A549 (cell line): ENCODE data around the gene CMIP. TPM values are rescaled to one million over a fixed set of nuclear protein-coding genes. Genes with fewer than 3 reads are reported as not detected.

Experiments used
- ATAC-seq, 2 experiments: fragments of 200-7000 bp in 1 of 2; fragments of >200 bp in 1 of 2; cut with Nextera tagmentation in 1 of 2; cut with Tn5 transposase in 1 of 2; 3 replicates each; pipeline versions ENCODE4 v1.8.0 to v1.9.1; 2018 to 2020; ENCODE audit warnings: mild to moderate bottlenecking in 1 of 2, moderate library complexity in 1 of 2
- CTCF ChIA-PET: fragments of 300-600 bp; sonication (Branson Sonifier 250); formaldehyde crosslinking; extraction: SDS; loops from one replicate; lab custom pipeline; 2021; ENCODE audit warnings: antibody characterized with exemption, inconsistent platforms; lab: Yijun Ruan, JAX
- POLR2A ChIA-PET: fragments of 350-600 bp; formaldehyde crosslinking; extraction: SDS; loops from one replicate; lab custom pipeline; 2021; ENCODE audit warnings: antibody characterized with exemption, inconsistent platforms; lab: Yijun Ruan, JAX
- DNase-seq, 2 experiments: peaks; one replicate each; pipeline versions ENCODE4 v3.0.0 to v3.0.0-alpha.2; 2011 to 2016; ENCODE audit warnings: low read depth in 1 of 2, low spot score in 1 of 2
- FAIRE-seq: peaks from 2 replicates; lab custom pipeline; 2011; peaks lifted over from hg19 to GRCh38; lab: Jason Lieb, UNC
- H3K27ac ChIP-seq, 2 experiments: fragments of >200 bp; sonication (Bioruptor Twin); formaldehyde crosslinking; 3 replicates each; pipeline ENCODE4 v1.5.1; 2016 to 2017
- H3K4me1 ChIP-seq: fragments of >200 bp; sonication (Bioruptor Twin); formaldehyde crosslinking; 3 replicates; pipeline ENCODE4 v1.6.1; 2016
- H3K4me2 ChIP-seq: fragments of >200 bp; sonication (Bioruptor Twin); formaldehyde crosslinking; 3 replicates; pipeline ENCODE4 v1.6.1; 2016
- H3K4me3 ChIP-seq: fragments of >200 bp; sonication (Bioruptor Twin); formaldehyde crosslinking; 3 replicates; pipeline ENCODE4 v1.5.1; 2016
- H3K9me3 ChIP-seq: fragments of >200 bp; sonication (Bioruptor Twin); formaldehyde crosslinking; 3 replicates; pipeline ENCODE4 v1.6.1; 2016
- CBX2 ChIP-seq: fragments of 200-600 bp; sonication (generic); IDR thresholded peaks from 2 replicates; pipeline ENCODE4 v1.6.1; 2016; ENCODE audit warnings: low read depth, mild to moderate bottlenecking, borderline replicate concordance
- CBX8 ChIP-seq: fragments of 200-600 bp; sonication (generic); IDR thresholded peaks from 2 replicates; pipeline ENCODE4 v1.6.1; 2016
- CHD2 ChIP-seq: fragments of 150-350 bp; IDR thresholded peaks from 2 replicates; pipeline ENCODE4 v1.6.1; 2014; ENCODE audit warnings: low read length; ENCODE audit not compliant: partially characterized antibody
- EHF ChIP-seq: fragments of 250-450 bp; sonication (Bioruptor Pico); IDR thresholded peaks from 2 replicates; pipeline ENCODE4 v1.5.0; 2020; ENCODE audit warnings: mild to moderate bottlenecking
- EHMT2 ChIP-seq: fragments of 200-600 bp; sonication (generic); IDR thresholded peaks from 2 replicates; pipeline ENCODE4 v1.6.1; 2016; ENCODE audit warnings: antibody characterized with exemption, low read depth, mild to moderate bottlenecking, moderate library complexity
- EP300 ChIP-seq, 2 experiments: fragments of >200 bp; sonication (Bioruptor Twin); formaldehyde crosslinking; IDR thresholded peaks; 2 replicates in 1 of 2; 3 replicates in 1 of 2; pipeline ENCODE4 v1.6.1; 2016 to 2017
- ESRRA ChIP-seq: fragments of 150-350 bp; IDR thresholded peaks from 2 replicates; pipeline ENCODE4 v1.6.1; 2014; ENCODE audit warnings: mild to moderate bottlenecking, low read length, borderline replicate concordance
- FOSB ChIP-seq: fragments of 250-450 bp; sonication (Bioruptor Pico); IDR thresholded peaks from 2 replicates; pipeline ENCODE4 v1.5.0; 2020; ENCODE audit warnings: mild to moderate bottlenecking, moderate library complexity
- FOSL2 ChIP-seq, 2 experiments: fragments of 450-650 bp in 1 of 2; fragments of >200 bp in 1 of 2; sonication (Bioruptor Twin) in 1 of 2; formaldehyde crosslinking; IDR thresholded peaks; 2 replicates each; pipeline versions ENCODE4 v1.5.0 to v1.6.1; 2016 to 2020; ENCODE audit warnings: mild to moderate bottlenecking in 1 of 2, moderate library complexity in 1 of 2
- FOXS1 ChIP-seq: fragments of 250-450 bp; sonication (Bioruptor Pico); IDR thresholded peaks from 2 replicates; pipeline ENCODE4 v1.5.0; 2020; ENCODE audit warnings: mild to moderate bottlenecking, moderate library complexity
- HDAC2 ChIP-seq: fragments of 200-600 bp; sonication (generic); IDR thresholded peaks from 2 replicates; pipeline ENCODE4 v1.6.1; 2016
- HEYL ChIP-seq: fragments of 250-450 bp; sonication (Bioruptor Pico); IDR thresholded peaks from 2 replicates; pipeline ENCODE4 v1.8.0; 2021; ENCODE audit warnings: mild to moderate bottlenecking, moderate library complexity
- HOXB13 ChIP-seq: fragments of 250-450 bp; sonication (Bioruptor Pico); IDR thresholded peaks from 2 replicates; pipeline ENCODE4 v1.5.0; 2020; ENCODE audit warnings: low read depth, mild to moderate bottlenecking, moderate library complexity
- HOXB5 ChIP-seq: fragments of 250-450 bp; sonication (Bioruptor Pico); IDR thresholded peaks from 2 replicates; pipeline ENCODE4 v1.5.0; 2020; ENCODE audit warnings: mild to moderate bottlenecking, moderate library complexity
- JUN ChIP-seq, 2 experiments: fragments of >200 bp; sonication (Bioruptor Twin); formaldehyde crosslinking; IDR thresholded peaks; 2 replicates in 1 of 2; 3 replicates in 1 of 2; pipeline ENCODE4 v1.6.1; 2016 to 2017
- JUNB ChIP-seq: fragments of >200 bp; sonication (Bioruptor Twin); formaldehyde crosslinking; IDR thresholded peaks from 2 replicates; pipeline ENCODE4 v1.6.1; 2016
- KDM1A ChIP-seq: fragments of 200-600 bp; sonication (generic); IDR thresholded peaks from 2 replicates; pipeline ENCODE4 v1.6.1; 2016; ENCODE audit warnings: low read depth, mild to moderate bottlenecking
- KDM5A ChIP-seq: fragments of 200-600 bp; sonication (generic); IDR thresholded peaks from 2 replicates; pipeline ENCODE4 v1.6.1; 2016; ENCODE audit warnings: antibody characterized with exemption, mild to moderate bottlenecking
- MAX ChIP-seq: IDR thresholded peaks from 2 replicates; pipeline ENCODE4 v1.6.1; 2012
- MYC ChIP-seq: IDR thresholded peaks from 2 replicates; pipeline ENCODE4 v1.6.1; 2012; ENCODE audit warnings: mild to moderate bottlenecking, inconsistent platforms, low read length, improper control_type of control experiment, borderline replicate concordance
- NPAS2 ChIP-seq: fragments of 250-450 bp; sonication (Bioruptor Pico); IDR thresholded peaks from 2 replicates; pipeline ENCODE4 v1.8.0; 2022; ENCODE audit warnings: mild to moderate bottlenecking, moderate library complexity, borderline replicate concordance
- NR3C1 ChIP-seq: fragments of >200 bp; sonication (Bioruptor Twin); formaldehyde crosslinking; IDR thresholded peaks from 3 replicates; pipeline ENCODE4 v1.6.1; 2017
- PHF8 ChIP-seq: fragments of 200-600 bp; sonication (generic); IDR thresholded peaks from 2 replicates; pipeline ENCODE4 v1.6.1; 2016; ENCODE audit warnings: low read depth, mild to moderate bottlenecking, antibody characterized with exemption, moderate library complexity, borderline replicate concordance
- POLR2A ChIP-seq: IDR thresholded peaks from 2 replicates; pipeline ENCODE4 v1.6.1; 2012; ENCODE audit warnings: mild to moderate bottlenecking, low read length
- POLR2AphosphoS2 ChIP-seq: conservative IDR thresholded peaks from 2 replicates; pipeline ENCODE4 v1.6.1; 2012; ENCODE audit warnings: low read length, improper control_type of control experiment, inconsistent platforms
- RNF2 ChIP-seq: fragments of 200-600 bp; sonication (generic); IDR thresholded peaks from 2 replicates; pipeline ENCODE4 v1.6.1; 2016; ENCODE audit warnings: low read depth, mild to moderate bottlenecking, antibody characterized with exemption, moderate library complexity, borderline replicate concordance
- SMC3 ChIP-seq: fragments of >200 bp; sonication (Bioruptor Twin); formaldehyde crosslinking; IDR thresholded peaks from 3 replicates; pipeline ENCODE4 v1.6.1; 2018; ENCODE audit warnings: inconsistent platforms
- TFCP2L1 ChIP-seq: fragments of 250-450 bp; sonication (Bioruptor Pico); IDR thresholded peaks from 2 replicates; pipeline ENCODE4 v1.5.0; 2021; ENCODE audit warnings: mild to moderate bottlenecking
- TP53 ChIP-seq: fragments of 250-450 bp; sonication (Bioruptor Pico); IDR thresholded peaks from 2 replicates; pipeline ENCODE4 v1.5.0; 2021; ENCODE audit warnings: mild to moderate bottlenecking, moderate library complexity
- USF2 ChIP-seq: fragments of 450-650 bp; IDR thresholded peaks from 2 replicates; pipeline ENCODE4 v1.6.1; 2014; ENCODE audit warnings: antibody characterized with exemption
- ZC3H11A ChIP-seq: fragments of 450-650 bp; IDR thresholded peaks from 2 replicates; pipeline ENCODE4 v1.6.1; 2014; ENCODE audit warnings: antibody characterized with exemption, mild to moderate bottlenecking
- ZFP36 ChIP-seq: fragments of 450-650 bp; IDR thresholded peaks from 2 replicates; pipeline ENCODE4 v1.6.1; 2014; ENCODE audit warnings: borderline replicate concordance; ENCODE audit not compliant: partially characterized antibody
- ZNF302 ChIP-seq: fragments of 250-450 bp; sonication (Bioruptor Pico); IDR thresholded peaks from 2 replicates; pipeline ENCODE4 v1.9.0; 2021; ENCODE audit warnings: inconsistent platforms, mild to moderate bottlenecking, moderate library complexity
- WGBS: methylation state at CpG from one replicate; pipeline ENCODE4 v1.1.6; 2017; ENCODE audit errors: missing lambda C conversion rate; 5-methylcytosine and 5-hydroxymethylcytosine counted together
- polyA plus RNA-seq, 4 experiments: library from polyadenylated mRNA; depleted of rRNA in 3 of 4; stranded (reverse); fragments of >200 nt; fragmentation: RNase III in 1 of 4; extraction: RNeasy Plus Mini Kit Qiagen cat#74134 plus additional on column Dnase treatment in 1 of 4; gene quantifications; 2 replicates in 3 of 4; 3 replicates in 1 of 4; pipeline ENCODE4 v1.2.3, GENCODE V29; 2011 to 2017
- TF ChIP-seq, protein P1 (sequence below): fragments of >200 bp; sonication (Bioruptor Twin); formaldehyde crosslinking; IDR thresholded peaks from 3 replicates; pipeline ENCODE4 v1.5.1; 2016
- TF ChIP-seq, protein P2 (sequence below): fragments of 250-450 bp; sonication (Bioruptor Pico); IDR thresholded peaks from 2 replicates; pipeline ENCODE4 v1.5.0; 2020; ENCODE audit warnings: low read depth, mild to moderate bottlenecking, moderate library complexity

CMIP gene
- polyA plus RNA-seq, 2 of the 4 experiments (the other 2 are of a cell fraction) = 21.6 to 125 TPM

DNA sequence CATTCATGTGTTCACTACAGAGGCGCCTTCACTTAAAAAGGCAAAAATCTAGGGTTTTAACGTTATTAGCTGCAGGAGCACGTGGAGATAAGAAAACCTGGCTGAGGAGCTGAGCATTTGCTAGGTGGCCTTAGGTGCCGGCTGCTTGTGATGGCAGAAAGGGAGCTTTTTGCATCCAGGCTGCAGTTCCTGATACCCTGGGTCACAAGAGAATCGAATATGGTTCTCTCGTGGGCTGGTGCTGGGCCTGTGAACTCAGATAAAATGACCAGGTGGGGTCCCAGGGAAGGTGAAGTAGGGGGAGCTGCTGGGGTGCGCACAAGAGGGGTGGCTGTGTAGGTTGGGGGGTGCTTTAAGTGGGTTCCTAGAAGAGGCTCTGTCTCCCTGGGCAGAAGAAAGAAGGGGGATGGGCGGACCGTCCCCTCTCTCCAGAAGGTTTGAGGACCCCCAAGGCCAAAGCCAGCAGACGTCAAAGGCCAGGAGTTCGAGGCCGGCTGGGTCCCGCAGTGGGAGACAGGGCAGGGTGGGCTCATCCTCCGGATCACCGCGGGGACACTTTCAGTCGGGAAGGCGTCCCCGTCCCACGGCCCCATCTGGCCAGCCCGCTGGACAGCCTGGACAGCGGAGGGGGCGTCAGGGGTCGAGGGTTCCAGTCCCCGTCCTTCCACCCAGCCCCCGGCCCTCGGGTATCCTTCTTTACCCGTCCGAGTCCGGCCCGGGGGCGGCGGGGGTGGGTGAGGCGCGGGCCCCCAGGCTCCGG, 740 bp upstream of the CMIP start (continued):
- no peak for TF ChIP-seq USF2
- TF ChIP-seq RNF2 = no peak
- TF ChIP-seq PHF8 = peak; percentile 26; the same call in 1 of the 2 replicates

DNA sequence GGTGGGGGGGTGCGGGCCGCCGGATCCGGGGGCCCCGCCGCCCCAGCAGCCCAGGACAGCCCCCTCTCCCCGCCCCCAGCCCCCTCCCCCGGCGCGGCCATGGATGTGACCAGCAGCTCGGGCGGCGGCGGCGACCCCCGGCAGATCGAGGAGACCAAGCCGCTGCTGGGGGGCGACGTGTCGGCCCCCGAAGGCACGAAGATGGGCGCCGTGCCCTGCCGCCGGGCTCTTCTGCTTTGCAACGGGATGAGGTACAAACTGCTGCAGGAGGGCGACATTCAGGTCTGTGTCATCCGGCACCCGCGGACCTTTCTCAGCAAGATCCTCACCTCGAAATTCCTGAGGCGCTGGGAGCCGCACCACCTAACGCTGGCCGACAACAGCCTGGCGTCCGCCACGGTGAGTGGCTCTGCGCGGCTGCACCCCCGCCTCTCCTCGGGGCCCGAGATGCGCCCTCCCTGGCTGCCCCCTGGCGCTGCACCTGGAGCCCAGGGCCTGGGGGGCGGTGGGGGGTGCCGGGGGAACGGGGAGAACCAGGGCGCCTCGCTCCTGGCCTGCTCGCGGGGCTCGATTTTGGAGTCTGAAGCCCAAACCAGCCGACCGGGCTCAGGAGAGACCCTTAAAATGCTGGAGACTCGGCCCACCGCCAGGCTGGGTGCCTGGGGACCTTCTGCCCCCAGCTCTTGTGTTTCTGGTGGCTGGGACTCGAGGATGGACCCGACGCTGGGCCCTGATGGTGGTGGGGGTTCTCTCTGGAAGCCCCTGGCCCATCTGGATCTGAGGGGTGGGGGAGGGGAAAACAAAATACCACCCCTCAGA, 744 bp downstream of the CMIP start:
- TF ChIP-seq NPAS2 (CRISPR knock-in tag) (no peak), ZFP36 (no peak), CBX2 (no peak), TFCP2L1 (no peak), POLR2A (0 out of 2 replicates have a peak, but pooled peaks have one; percentile 12), HDAC2 (no peak), KDM5A (no peak), ZC3H11A (no peak), EHF (CRISPR knock-in tag) (no peak), JUNB (no peak), EHMT2 (no peak), KDM1A (no peak), ZNF302 (CRISPR knock-in tag) (no peak), HOXB5 (no peak), PHF8 (0 out of 2 replicates have a peak, but pooled peaks have one; percentile 33), FOSB (CRISPR knock-in tag) (no peak), NR3C1 (no peak), FOXS1 (CRISPR knock-in tag) (no peak), TP53 (CRISPR knock-in tag) (peak; percentile 71; the same call in 1 of the 2 replicates), SMC3 (0 out of 3 replicates have a peak, but pooled peaks have one; percentile 15), JUN (IDR thresholded peaks at IDR 0.05) (peak in 1 of 2 experiments; percentile 54; a peak in 1 of 5 replicates), MAX (no peak), FOSL2 (IDR thresholded peaks at IDR 0.05) (no peak), FOSL2 (CRISPR knock-in tag; IDR thresholded peaks at IDR 0.05) (no peak), CHD2 (no peak), POLR2AphosphoS2 (no peak), MYC (no peak), ESRRA (no peak), CBX8 (no peak), HOXB13 (CRISPR knock-in tag) (no peak), EP300 (IDR thresholded peaks at IDR 0.05) (no peak), HEYL (CRISPR knock-in tag) (no peak)
- TF ChIP-seq, protein P1, sequence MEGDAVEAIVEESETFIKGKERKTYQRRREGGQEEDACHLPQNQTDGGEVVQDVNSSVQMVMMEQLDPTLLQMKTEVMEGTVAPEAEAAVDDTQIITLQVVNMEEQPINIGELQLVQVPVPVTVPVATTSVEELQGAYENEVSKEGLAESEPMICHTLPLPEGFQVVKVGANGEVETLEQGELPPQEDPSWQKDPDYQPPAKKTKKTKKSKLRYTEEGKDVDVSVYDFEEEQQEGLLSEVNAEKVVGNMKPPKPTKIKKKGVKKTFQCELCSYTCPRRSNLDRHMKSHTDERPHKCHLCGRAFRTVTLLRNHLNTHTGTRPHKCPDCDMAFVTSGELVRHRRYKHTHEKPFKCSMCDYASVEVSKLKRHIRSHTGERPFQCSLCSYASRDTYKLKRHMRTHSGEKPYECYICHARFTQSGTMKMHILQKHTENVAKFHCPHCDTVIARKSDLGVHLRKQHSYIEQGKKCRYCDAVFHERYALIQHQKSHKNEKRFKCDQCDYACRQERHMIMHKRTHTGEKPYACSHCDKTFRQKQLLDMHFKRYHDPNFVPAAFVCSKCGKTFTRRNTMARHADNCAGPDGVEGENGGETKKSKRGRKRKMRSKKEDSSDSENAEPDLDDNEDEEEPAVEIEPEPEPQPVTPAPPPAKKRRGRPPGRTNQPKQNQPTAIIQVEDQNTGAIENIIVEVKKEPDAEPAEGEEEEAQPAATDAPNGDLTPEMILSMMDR = peak; percentile 12; the same call in 1 of the 3 replicates
- TF ChIP-seq, protein P2, sequence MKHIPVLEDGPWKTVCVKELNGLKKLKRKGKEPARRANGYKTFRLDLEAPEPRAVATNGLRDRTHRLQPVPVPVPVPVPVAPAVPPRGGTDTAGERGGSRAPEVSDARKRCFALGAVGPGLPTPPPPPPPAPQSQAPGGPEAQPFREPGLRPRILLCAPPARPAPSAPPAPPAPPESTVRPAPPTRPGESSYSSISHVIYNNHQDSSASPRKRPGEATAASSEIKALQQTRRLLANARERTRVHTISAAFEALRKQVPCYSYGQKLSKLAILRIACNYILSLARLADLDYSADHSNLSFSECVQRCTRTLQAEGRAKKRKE = no peak
- WGBS = under 1% methylated on average over 19 of the region's 62 CpGs
- H3K9me3 ChIP-seq = no peaks in the 10 kb centered on the region
- DNase-seq (peak in 1 of 2 experiments; percentile 61), ATAC-seq (peak; percentile 41 to 42; a peak in 5 of 6 replicates), FAIRE-seq (no peak)
- H3K4me3 ChIP-seq = peak overlapping the region; percentile 79
- peak overlapping the region; percentile 95 for H3K4me2 ChIP-seq
- POLR2A ChIA-PET = interaction anchor here (0.6 to 1.2 kb wide), 3 partner anchors 40 to 52 kb away, joined by 3 to 4 read pairs (median 3); no protein-coding TSS in a partner anchor
- CTCF ChIA-PET = interaction anchor here (0.5 to 1.5 kb wide), 4 partner anchors 41 to 92 kb away, joined by 3 to 7 read pairs (median 3); no protein-coding TSS in a partner anchor
- peak overlapping the region; percentile 98 to 99 for H3K27ac ChIP-seq
- H3K4me1 ChIP-seq = peaks cover 43% of the 10 kb centered on the region
